DMS79 (cell line): ENCODE data around the gene AAR2.

ENCODE experiments used
- DNase-seq: peaks from one replicate; lab custom pipeline; 2025; lab: John Stamatoyannopoulos, UW

Gene AAR2

DNA sequence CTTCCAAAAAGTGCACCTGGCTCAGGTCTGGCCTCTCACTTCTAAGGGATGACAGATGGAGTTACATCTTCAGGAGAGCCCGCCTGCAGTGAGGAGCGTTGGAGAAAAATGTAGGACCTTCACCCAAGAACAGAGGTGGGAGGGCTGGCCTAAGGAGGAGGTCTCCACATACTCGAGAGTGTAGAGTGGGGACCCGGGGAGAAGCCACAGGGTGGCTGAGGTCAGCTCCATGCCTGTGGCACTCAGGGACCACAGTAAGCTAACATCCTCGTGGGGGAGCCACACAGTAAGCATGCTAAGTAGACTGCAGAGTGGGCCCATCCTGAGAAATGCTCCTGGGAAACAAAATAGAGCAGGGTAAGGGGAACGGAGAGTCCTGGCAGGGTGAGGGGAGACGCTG, 24.0 kb downstream of the AAR2 start:
- no peak for DNase-seq

DNA sequence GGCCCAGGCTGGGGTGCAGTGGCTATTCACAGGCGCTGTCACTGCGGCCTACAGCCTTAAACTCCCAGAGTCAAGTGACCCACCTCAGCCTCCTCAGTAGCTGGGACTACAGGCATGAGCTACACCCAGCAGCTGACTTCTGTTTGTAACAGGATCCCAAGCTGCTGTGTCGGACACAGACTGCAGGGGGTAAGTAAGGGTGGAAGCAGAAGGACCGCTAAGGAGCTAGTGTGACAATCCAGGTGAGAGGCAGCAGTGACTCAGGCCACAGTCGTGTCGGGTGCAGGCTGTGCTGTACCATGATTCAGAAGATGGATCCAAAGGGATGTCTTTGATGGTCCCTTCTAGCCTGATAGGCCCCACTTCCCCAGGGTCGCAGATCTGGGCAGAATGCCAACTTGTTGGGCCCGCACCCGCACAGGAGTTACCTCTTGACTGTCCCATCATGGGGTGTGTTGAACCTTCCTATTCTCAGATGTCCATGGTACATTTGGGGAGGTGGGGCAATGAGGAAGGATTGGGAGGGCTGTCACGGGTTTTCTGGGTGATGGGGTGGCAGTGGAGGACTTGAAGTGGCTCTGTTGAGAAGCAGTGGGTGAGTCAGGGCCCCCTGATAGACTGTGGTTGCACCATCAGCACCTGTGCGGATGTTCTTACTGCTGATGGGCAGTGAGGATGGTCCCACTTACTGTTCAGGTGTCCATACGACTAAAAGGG, 25.3 kb downstream of the AAR2 start:
- DNase-seq = no peak

DNA sequence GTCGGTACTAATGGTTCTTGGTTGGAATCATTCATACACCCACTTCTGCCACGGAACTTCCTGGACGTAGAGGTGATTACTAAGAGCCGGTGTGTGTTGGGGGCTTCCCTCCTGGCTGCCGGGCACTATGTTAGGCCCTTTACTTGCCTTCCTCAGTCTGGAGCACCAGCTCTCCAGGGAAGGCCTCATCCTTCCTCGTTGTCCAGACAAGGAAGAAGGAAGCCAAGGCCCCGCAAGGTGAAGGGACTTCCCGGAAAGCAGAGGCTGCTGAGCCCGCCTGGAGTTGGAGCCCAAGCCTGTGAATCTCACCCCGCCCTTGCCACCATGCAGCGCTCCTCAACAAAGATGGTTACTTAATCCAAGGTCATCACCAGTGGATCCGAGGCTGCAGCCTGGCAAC, 26.2 kb downstream of the AAR2 start:
- no peak for DNase-seq

DNA sequence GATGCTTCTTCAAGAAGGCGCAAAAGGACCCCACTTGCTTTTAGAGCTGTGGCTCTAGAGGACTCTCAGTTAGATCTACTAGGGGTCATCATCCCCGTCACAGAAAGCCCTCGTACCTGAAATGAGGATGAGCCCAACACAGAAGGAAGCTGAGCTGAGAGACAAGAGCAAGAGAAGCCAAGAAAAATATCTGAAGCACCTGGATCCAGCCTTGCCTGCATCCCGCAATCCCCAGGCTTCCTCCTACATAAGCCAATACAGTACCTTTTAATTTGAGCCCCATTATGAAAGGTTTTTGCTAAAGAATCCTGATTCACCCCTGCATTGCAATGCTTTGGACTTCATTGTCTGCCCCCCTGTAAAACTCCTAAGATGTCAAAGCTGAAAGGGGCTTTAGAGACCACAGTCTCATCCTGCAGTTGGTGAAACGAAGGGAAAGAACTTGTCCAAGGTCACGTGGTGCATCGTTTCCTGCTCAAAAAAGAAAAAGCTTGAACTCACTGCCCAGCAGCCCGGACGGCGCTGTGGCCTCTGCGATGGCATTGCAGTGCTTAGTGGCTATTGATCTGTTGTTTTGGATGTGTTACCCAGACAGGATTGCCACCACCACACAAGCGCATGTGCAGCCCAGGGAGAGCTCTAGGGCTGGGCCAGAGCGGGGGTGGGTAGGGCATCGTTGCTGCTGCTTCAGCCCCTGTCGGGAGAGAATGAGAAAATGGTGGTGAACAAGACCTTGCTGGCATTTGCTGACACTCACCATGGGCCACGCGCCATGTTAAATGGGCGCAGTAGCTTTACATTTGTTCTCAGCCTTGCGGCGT, 28.4 kb downstream of the AAR2 start:
- DNase-seq = no peak

DNA sequence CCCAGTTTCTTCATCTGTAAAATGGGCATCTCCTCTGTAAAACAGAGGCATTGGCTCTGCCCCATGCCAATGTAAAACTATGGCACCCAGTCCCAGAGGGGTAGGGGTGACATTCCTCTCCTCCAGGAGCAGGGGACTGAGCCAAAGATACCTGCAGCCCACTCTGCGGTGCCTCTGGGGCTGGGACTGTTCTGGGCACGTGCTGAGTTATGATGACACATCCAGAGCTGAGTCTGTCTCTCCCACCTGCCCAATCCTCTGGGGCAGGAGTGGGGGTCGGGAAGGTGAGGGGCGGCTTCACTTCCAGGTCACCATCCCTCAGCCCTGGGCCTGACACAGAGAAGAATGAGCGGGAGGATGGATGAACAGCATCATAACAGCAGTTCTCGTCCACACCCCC, 29.9 kb downstream of the AAR2 start:
- no peak for DNase-seq

DNA sequence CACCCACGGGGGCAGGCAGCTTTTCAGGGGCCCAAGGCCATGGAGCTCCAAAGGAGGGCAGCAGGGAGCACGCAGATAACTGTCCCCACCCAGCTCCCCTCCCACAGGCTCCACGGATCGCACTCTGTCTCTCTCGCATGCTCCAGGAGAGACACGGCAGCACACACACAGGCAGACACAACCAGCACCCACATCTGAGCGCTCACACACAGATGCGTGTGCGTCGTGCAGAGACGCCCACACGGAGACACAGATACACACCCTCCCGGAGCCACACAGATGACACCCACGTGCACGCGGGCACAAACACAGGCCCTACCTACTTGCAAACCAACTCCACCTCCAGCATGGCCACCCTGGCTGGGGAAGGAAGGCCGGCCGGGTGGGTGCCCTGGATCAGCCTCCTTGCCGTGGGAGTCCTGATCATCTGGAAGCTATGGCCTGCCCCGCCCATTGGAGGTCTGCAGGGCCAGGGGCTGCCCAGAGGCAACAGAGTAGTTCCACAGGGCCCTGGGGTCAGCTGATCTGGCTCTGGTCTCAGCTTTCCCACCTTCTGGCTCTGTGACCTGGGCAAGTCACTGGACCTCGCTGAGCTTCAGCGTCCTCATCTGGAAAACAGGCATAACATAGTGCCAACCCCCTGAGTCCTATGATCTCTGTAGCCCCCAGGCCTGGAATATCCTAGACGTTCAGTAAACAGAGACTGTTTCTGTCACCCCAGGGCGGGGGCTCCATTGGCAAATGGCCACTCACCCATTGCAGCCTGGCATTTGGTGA, 31.5 kb downstream of the AAR2 start:
- no peak for DNase-seq

DNA sequence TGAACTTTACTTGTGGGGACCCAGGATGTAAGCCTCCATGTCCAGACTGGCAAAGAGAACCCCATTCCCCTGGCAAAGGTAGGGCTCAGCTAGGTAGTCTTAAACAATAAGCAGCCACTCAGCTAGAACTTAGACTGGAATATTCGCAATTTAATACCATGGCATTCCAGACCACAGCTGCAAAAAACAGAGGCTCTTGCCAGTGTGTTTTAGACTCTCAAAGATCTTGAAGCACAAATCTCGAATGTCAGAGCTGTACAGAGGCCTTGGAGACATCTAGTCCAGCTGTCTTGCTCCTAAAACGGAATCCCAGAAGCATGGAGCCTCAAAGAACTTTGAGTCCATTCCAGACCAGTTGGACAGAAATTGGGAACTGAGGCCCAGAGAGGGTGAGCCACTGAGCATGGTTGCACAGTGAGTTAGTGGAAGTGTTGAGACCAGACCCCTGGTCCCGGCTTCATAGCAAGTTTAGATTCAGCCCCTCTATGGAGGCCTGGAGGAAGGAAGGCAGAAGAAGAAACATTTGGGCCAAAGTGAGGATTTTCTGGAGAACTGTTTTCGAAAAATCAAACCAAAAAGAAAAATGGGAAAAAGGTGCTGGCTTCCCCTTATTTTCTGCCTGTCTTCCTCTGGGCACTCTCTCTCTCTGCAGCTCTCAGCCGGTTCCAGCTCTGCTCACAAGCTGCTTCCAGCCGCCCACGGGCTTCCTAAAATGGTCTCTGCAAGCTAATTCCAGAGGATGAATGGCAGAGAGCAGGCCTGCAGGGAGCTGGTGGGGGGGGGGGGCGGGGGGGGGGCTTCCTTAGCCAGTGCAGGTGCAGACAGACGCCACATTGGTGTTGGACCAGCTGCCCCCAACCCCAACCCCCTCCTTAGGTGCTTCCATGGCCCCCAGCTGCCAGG, 32.4 kb downstream of the AAR2 start:
- no peak for DNase-seq

DNA sequence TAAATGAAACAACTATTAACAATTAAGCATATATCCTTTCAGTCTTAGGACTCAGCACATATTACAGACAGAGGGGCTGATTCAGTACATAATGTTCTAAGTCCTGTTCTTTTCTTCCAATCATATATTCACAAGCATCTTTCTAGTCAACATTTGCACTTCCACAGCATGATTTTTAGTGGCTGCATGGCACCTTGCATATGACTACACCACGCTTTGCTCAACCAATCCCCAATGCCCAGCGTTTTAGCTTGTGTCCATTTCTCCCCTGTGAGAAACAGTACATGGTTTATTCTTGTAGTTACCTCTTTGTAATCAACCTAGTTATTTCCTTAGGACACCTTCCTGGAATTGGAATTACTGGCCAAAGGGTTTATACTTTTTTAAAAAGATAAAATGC, 33.2 kb downstream of the AAR2 start:
- DNase-seq = no peak

DNA sequence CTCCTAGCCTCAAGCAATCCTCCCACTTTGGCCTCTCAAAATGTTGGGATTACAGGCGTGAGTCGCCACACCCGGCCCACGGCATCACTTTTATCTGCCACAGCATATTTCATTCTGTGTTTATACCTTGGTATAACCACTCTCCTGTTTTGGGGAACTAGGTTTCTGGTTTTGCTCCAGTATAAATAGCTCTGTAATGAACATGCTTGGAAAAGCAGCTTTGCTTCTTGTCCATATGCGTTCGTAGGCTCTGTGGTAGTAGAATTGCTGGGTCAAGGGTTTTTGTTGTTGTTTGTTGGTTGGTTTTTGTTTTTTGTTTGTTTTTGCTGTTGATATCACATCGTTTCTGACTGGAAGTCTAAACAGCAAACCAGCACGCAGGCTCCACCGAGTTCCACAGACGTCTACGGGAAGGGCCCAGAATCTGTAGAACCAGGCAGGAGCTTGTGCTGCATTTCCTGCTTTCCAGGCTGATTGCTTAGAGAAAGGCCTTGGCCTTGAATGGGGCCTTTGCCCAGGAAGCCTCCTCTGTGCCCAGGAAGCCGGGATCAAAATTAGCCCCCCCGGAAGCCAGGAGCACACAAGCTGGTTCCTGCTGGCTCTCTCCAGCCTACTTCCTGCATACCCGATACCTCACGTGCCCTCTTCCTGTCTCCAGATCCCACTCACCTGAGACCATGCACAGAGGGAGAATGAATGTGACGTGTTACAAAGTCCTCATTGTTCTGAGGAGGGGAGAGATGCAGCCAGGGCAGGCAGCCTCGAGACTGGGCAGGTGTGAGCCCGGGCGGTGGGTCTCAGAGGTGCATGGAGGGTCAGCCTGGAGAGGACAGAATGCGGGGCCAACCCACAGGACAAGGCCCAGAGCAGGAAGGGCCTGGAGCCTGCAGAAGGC, 34.7 kb downstream of the AAR2 start:
- DNase-seq = no peak

DNA sequence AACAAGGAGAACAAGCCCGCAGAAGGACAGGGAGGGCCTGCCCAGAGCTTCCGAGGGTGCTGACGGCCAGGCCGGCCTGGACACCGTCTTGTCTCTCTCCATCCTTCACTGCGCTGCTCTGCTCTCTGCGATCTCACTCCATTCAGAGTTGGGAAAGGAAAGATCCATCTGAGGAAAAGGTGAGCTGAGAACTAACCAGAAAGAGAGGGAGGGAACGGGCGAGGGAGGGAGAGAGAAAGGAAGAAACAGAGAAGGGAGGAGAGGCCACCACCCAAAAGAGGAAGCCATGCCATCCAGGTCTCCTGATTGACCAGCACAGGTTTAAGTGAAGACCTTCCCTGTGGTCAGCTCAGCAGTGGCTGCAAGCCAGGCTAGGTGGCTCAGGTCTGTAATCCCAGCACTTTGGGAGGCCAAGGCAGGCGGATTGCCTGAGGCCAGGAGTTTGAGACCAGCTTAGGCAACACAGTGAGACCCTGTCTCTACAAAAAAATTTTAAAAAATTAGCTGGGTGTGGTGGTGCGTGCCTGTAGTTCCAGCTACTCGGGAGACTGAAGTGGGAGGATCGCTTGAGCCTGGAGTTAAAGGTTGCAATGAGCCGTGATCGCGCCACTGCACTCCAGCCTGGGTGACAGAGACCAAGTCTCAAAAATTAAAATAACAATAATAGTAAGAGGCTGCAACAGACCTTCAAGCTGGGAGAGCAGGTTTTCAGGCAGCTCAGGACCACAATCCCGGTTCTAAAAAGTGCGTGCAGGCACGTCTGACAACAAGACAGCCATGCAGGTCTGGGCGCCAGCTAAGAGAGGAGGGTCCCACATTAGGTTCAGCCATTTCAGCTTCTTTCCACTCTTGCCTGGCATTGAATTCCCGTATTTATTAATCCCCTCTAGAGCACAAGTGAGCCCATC, 35.6 kb downstream of the AAR2 start:
- DNase-seq = no peak

DNA sequence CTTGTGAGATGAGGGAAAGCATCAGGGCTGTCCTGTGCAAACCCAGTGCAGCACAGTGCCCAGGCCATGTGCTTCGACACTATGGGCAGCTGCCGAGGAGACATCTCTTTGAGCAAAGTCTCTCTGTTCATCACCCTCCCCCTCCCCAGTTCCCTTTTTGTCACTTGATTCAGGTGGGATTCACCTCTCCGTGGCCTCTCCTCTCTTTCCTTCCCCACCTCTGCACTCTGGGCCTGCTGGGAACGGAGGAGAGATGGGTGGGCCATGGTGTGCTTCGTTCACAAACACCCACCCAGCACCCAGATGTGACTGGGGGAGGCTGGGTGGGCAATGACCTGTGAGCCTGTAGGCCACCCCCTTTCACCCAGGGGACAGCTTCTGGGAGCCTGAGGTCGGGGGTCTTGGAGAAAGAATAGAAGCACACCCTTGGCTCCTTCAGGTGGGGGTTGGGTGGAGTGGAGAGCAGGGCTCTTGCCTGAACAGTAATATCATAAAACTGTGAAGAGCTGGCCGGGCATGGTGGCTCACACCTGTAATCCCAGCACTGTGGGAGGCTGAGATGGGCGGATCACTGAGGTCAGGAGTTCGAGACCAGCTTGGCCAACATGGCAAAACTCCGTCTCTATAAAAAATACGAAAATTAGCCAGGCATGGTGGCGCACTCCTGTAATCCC, 36.4 kb downstream of the AAR2 start:
- DNase-seq = no peak

DNA sequence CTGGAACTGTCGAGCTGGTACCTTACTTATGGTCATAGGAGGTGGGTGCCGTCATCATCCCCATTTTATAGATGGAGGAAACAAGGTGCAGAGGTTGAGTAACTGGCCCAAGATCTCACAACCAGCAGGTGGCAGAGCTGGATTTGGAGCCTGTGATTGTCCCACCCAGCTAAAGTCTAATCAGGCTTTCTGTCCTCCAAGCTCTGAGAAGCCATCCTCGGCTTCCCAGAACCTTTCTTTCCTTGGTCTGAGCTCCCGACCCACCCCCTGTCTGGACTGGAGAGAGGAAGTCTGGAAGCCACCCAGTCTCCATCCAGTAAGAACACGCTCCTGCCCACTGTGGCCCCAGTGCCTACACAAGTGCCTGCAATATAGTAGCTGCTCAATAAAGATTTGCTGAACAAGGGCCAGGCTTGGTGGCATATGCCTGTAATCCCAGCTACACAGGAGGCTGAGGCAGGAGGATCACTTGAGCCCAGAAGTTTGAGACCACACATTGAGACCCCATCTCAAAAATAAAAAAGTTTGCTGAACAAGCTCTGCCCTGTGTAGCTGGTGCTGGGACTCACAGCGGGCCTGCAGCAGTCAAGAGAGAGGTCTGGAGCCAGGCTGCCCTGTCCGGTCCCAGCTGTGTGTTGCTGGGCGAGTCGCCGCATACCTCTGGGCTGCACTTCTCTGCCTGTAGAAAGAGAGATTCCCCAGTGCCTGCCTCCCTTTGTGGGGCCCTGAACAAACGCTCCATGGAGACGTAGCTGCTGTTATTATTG, 37.3 kb downstream of the AAR2 start:
- no peak for DNase-seq

DNA sequence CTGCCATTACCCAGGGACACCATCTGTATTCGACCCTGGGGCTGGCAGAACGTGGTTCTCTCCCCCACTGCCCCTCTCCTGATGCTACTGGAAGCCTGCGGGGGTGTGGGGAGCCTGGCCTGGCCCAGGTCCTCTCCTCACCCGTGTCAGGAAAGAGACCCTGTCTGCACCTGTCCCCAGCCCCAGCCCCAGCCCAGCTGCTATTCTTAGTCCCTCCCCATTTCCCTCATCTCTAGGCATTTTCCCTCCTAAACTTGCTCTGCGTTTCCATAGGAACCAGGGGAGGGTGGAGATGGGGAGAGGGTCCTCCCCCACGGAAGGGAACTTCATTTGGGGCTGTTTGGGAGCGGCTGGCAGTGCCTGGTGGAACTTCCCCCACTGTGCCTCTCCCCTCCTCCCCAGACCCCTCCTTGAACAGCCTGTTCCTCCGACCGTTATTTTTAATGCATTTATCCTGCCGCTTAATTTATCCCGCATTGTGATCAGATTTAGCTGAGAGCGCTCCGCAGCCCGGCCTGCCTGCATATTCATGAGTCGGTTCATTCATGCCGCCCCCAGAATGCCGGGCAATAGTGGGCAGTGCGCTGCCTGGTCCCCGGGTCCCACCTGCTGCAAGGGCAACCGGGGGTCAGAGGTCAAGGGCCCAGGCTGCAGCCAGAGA, 38.0 kb downstream of the AAR2 start:
- DNase-seq = no peak

DNA sequence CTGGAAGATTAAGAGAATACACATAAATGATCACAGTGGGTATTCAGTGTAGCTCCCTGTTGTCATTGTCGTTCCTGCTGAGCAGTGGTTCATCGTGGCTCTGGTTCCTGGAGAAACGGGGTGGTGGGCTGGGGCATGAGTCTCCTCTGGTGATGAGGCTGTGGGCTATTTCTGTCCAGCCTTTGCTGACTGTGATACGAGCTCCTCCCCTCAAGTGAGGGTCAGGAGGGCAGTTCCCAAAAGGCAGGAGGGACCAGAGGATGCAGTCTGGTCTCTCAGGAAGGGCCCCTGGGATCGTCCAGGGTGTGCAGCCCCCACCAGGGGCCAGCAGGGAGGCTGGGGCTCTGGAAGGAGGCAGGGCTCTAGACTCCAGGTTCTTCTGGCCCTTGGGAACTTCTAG, 38.7 kb downstream of the AAR2 start:
- DNase-seq = no peak

DNA sequence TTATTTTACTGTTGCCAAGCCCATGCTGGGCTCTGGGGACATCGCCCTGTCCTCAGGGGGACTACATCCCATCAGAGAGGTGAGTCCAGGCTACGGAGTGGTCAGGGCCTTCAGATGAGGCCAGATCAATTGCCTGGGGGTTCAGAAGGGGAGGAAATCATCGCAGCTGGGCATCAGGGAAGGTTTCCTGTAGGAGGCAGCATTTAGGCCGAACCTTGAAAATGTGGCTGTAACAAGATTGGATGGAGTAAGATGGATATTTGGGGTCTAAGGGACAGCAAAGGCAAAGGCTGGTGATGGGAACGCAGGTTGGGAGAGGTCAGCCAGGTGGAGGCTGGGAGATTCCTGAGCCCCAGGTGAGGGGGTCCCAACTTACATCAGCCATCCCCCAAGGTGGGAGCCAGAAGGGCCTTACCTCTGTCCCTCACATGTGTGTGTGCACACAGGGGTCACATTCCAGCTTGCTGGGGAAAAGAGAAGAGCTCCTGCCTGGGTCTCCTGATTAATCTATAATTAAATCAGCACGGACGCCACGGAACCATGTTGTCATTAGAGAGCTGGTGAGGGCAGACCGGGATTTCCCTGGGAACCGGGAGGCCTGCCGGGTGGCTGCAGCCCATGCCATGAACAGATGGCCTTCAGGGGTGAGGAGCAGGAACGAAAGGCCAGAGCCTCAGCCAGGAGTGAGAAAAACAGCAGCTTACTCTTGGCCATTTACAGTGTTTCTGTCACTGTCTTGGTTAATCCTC, 39.3 kb downstream of the AAR2 start:
- no peak for DNase-seq

DNA sequence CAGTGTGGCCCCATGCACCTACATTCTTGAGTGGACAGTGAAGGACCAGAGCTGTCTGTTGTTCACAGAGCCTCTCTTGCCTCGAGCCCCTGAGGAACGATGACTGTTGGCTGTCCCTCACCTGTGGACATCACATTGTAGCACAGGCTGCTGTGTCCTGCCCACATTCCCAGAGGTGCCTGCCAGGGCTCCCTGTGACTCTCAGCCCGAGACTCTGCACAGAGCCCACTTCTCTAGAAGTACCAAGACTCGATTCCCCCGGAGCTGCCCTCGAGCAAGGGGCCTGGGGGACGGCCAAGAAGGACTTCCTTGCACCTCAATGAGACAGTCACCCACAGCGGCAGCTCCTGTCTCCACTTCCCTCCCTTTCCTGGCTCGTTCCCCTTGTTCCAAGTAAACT, 41.3 kb downstream of the AAR2 start:
- no peak for DNase-seq

DNA sequence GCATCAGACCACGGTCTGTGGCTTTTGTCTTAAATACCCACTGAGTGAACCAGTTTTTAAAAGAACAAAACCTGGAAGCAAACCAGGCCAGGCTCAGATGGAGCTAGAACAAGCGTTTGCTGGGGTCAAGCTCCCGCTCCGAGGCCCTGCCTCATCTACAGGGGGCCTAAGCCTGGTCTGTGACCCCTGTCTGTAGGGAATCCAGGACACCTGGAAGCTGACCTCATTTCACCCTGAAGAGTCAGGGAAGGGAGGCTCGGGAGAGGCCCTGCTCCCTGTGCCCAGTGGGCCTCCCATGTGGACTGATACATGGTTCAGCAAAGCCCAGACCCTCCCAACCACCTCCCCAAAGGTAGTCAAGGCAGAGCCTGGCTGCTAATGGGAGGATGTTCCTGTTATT, 43.1 kb downstream of the AAR2 start:
- DNase-seq = no peak
